BE2C (cell line): ENCODE results near the gene POMGNT2.

Experiments used
- DNase-seq: peaks from one replicate; pipeline ENCODE4 v3.0.0-alpha.2; 2020
- H3K27me3 ChIP-seq: fragments of 250-450 bp; sonication (Bioruptor Pico); 2 replicates; pipeline ENCODE4 v1.5.1; 2020; ENCODE audit warnings: mild to moderate bottlenecking
- H3K36me3 ChIP-seq: fragments of 250-450 bp; sonication (Bioruptor Pico); 2 replicates; pipeline ENCODE4 v1.5.1; 2020; ENCODE audit warnings: mild to moderate bottlenecking
- H3K4me1 ChIP-seq: fragments of 250-450 bp; sonication (Bioruptor Pico); 2 replicates; pipeline ENCODE4 v1.5.1; 2020
- H3K4me3 ChIP-seq: 2 replicates; pipeline ENCODE4 v1.5.1; 2011; ENCODE audit warnings: low read depth, low read length
- H3K9me3 ChIP-seq: fragments of 250-450 bp; sonication (Bioruptor Pico); 2 replicates; pipeline ENCODE4 v1.5.1; 2020
- CTCF ChIP-seq: IDR thresholded peaks from 2 replicates; pipeline ENCODE4 v1.5.1; 2012; ENCODE audit warnings: mild to moderate bottlenecking, low read depth, low read length

POMGNT2 gene

GRCh38 chr3:43128464-43128863 is 22.6 kb upstream of the POMGNT2 start:
- Histone ChIP-seq H3K36me3 (no peaks in the 10 kb centered on the region), H3K9me3 (no peaks in the 10 kb centered on the region), H3K27me3 (no peaks in the 10 kb centered on the region), H3K4me3 (no peak overlapping the region), H3K4me1 (no peaks in the 10 kb centered on the region)
- TF ChIP-seq CTCF, result no peak
- no peak for DNase-seq

GRCh38 chr3:43126536-43126935 is 20.7 kb upstream of the POMGNT2 start:
- no peaks in the 10 kb centered on the region for H3K27me3 ChIP-seq
- H3K9me3 ChIP-seq, result no peaks in the 10 kb centered on the region
- H3K4me1 ChIP-seq, result no peaks in the 10 kb centered on the region
- DNase-seq, result no peak
- TF ChIP-seq CTCF, result no peak
- H3K36me3 ChIP-seq, result no peaks in the 10 kb centered on the region
- no peak overlapping the region for H3K4me3 ChIP-seq

DNA sequence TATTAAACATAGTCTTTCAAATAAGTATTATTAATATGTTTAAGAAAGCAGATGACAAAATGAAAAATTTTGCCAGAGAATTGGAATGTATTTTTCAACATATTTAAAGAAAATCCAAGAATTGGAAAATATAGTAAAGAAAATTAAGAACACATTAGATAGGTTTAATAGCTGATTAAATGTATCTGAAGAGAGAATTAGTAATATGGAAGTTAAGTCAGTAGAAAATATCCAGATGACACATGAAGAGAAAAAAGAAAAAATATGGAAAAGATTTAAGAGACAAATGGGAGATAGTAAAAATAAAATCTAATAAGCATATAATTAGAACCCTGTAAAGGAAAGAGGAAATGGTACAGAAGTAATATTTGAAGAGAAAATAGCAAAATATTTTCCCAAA is 18.0 kb upstream of the POMGNT2 start:
- no peak for TF ChIP-seq CTCF

DNA sequence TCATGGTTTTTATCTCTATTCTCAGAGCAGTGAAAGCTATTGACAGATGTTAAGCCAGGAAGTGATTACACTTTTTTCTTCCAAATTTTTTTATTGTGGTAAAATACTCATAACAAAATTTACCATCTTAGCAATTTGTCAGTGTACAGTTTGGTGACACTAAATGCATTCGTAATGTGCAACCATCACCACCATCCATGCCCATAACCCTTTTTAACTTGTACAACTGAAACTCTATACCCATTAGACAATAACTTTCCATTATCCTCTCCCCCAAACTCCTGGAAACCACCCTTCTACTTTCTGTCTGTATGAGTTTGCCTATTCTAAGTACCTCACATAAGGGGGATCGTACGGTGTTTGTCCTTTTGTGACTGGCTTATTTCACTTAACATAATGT is 15.1 kb upstream of the POMGNT2 start:
- Histone ChIP-seq H3K4me1 (no peaks in the 10 kb centered on the region), H3K4me3 (no peak overlapping the region), H3K9me3 (no peaks in the 10 kb centered on the region), H3K36me3 (no peaks in the 10 kb centered on the region), H3K27me3 (no peaks in the 10 kb centered on the region)
- no peak for TF ChIP-seq CTCF
- DNase-seq, result no peak

More for the DNA sequence above, 18.0 kb upstream of the POMGNT2 start:
- no peak overlapping the region for H3K4me3 ChIP-seq
- no peaks in the 10 kb centered on the region for H3K4me1 ChIP-seq
- H3K27me3 ChIP-seq, result no peaks in the 10 kb centered on the region
- H3K9me3 ChIP-seq, result no peaks in the 10 kb centered on the region
- no peak for DNase-seq
- H3K36me3 ChIP-seq, result no peaks in the 10 kb centered on the region

DNA sequence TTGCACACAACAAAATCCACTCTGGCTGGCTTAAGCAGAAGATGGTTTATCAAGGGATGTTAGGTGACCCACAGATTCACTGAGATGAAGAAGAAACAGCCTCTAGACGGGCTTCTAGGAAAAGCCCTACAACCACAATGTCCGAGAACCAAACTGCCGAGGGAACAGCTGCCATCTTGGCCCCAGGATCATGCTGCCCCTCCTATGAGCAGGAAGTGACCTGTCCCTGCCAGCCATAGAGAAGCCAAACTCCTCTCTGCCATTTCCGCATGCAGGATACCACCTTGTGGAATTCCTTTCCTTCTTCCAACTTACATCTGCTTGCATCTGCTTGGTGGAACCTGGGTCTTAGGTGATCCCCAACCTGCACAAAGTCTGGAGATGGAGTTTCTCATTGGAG is 11.4 kb upstream of the POMGNT2 start:
- TF ChIP-seq CTCF, result no peak

GRCh38 chr3:43113671-43114070 is 7.8 kb upstream of the POMGNT2 start:
- Histone ChIP-seq H3K4me3 (no peak overlapping the region), H3K27me3 (no peaks in the 10 kb centered on the region), H3K36me3 (no peaks in the 10 kb centered on the region), H3K4me1 (no peaks in the 10 kb centered on the region), H3K9me3 (no peaks in the 10 kb centered on the region)
- no peak for DNase-seq
- no peak for TF ChIP-seq CTCF

More for the DNA sequence above, 11.4 kb upstream of the POMGNT2 start:
- no peak for DNase-seq
- H3K9me3 ChIP-seq, result no peaks in the 10 kb centered on the region
- no peaks in the 10 kb centered on the region for H3K4me1 ChIP-seq
- H3K27me3 ChIP-seq, result no peaks in the 10 kb centered on the region
- H3K4me3 ChIP-seq, result no peak overlapping the region
- no peaks in the 10 kb centered on the region for H3K36me3 ChIP-seq
